Thymus (tissue), 11 donors: ENCODE measurements around the gene LRP1. TPM values are rescaled to one million over a fixed set of nuclear protein-coding genes. Genes with fewer than 3 reads are reported as not detected.

Source experiments
- DNase-seq, 9 donors: peaks; one replicate each; pipeline ENCODE4 v3.0.0-alpha.2; 2013; ENCODE audit warnings: low spot score in 9 of 9, low read depth in 6 of 9, missing footprints in 1 of 9
- H3K27ac ChIP-seq, 2 donors: one replicate each; pipeline ENCODE4 v1.5.1; 2013; ENCODE audit warnings: control low read depth in 1 of 2, low read depth in 1 of 2, low read length in 1 of 2, mild to moderate bottlenecking in 1 of 2, moderate library complexity in 1 of 2
- H3K27me3 ChIP-seq, 2 donors: one replicate each; pipeline ENCODE4 v1.5.1; 2013; ENCODE audit warnings: low read length in 1 of 2; ENCODE audit not compliant: control insufficient read depth in 2 of 2, insufficient read depth in 1 of 2
- H3K36me3 ChIP-seq, 2 donors: one replicate each; pipeline ENCODE4 v1.5.1; 2013; ENCODE audit warnings: low read length in 1 of 2, mild to moderate bottlenecking in 1 of 2, moderate library complexity in 1 of 2; ENCODE audit not compliant: control insufficient read depth in 2 of 2, insufficient read depth in 2 of 2
- H3K4me1 ChIP-seq, 2 donors: one replicate each; pipeline ENCODE4 v1.5.1; 2013; ENCODE audit warnings: low read length in 2 of 2; ENCODE audit not compliant: control insufficient read depth in 2 of 2, insufficient read depth in 2 of 2
- H3K4me3 ChIP-seq, 2 donors: one replicate each; pipeline ENCODE4 v1.5.1; 2013; ENCODE audit warnings: low read length in 2 of 2, control low read depth in 1 of 2, mild to moderate bottlenecking in 1 of 2
- H3K9me3 ChIP-seq, 2 donors: one replicate each; pipeline ENCODE4 v1.5.1; 2013; ENCODE audit warnings: low read length in 1 of 2, mild to moderate bottlenecking in 1 of 2; ENCODE audit not compliant: control insufficient read depth in 2 of 2, insufficient read depth in 1 of 2
- WGBS: extraction: QIAGEN DNeasy Blood & Tissue Kit; methylation state at CpG from one replicate; pipeline ENCODE4 v1.1.7; 2013; 5-methylcytosine and 5-hydroxymethylcytosine counted together
- polyA plus RNA-seq: library from polyadenylated mRNA; stranded (reverse); fragments of 200-250 nt; gene quantifications from one replicate; pipeline ENCODE4 v1.2.3, GENCODE V29; 2013
- total RNA-seq: library from RNA; stranded (reverse); fragments of 120-200 nt; gene quantifications from one replicate; pipeline ENCODE4 v1.2.4, GENCODE V29; 2013
- donor health status: healthy.

Gene LRP1
- total and polyA plus RNA-seq, 2 donors = 4.5 to 22.6 TPM

GRCh38 chr12:57190037-57190436 lies 61.8 kb downstream of the LRP1 start:
- Histone ChIP-seq H3K27me3 (peaks cover 0 to 2% of the 10 kb centered on the region in 2 donors), H3K4me3 (no peak overlapping the region), H3K9me3 (no peaks in the 10 kb centered on the region), H3K27ac (no peak overlapping the region), H3K4me1 (no peaks in the 10 kb centered on the region), H3K36me3 (no peaks in the 10 kb centered on the region)
- no peak for DNase-seq
- WGBS = 87% methylated on average over 6 of the region's 6 CpGs

DNA sequence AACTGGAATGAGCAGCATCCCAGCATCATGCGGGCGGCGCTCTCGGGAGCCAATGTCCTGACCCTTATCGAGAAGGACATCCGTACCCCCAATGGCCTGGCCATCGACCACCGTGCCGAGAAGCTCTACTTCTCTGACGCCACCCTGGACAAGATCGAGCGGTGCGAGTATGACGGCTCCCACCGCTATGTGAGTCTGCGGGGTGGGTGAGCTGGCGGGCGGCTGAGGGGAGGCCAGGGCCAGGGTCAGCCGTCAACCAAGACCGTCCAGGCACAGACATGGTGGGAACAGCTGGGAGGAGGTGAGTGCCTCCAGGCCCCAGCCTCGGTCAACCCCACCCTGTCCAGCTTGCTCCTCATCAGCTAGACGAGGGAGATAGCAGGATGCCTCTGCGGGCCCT lies 62.5 kb downstream of the LRP1 start:
- Histone ChIP-seq H3K4me3 (no peak overlapping the region), H3K4me1 (no peaks in the 10 kb centered on the region), H3K9me3 (no peaks in the 10 kb centered on the region), H3K27me3 (peaks cover 0 to 8% of the 10 kb centered on the region in 2 donors), H3K36me3 (no peaks in the 10 kb centered on the region), H3K27ac (no peak overlapping the region)
- no peak for DNase-seq
- 98% methylated on average over 23 of the region's 23 CpGs for WGBS

- Histone ChIP-seq H3K27ac (no peak overlapping the region), H3K4me3 (no peak overlapping the region), H3K9me3 (no peaks in the 10 kb centered on the region), H3K27me3 (peaks cover 0 to 11% of the 10 kb centered on the region in 2 donors), H3K36me3 (no peaks in the 10 kb centered on the region), H3K4me1 (no peaks in the 10 kb centered on the region)
- 97% methylated on average over 11 of the region's 11 CpGs for whole genome bisulfite sequencing
- DNase-seq = no peak
Observed at GRCh38 chr12:57191410-57191809, 63.1 kb downstream of the LRP1 start.

GRCh38 chr12:57192920-57193319 lies 64.6 kb downstream of the LRP1 start:
- no peak for DNase-seq
- WGBS = 97% methylated on average over 16 of the region's 16 CpGs
- Histone ChIP-seq H3K9me3 (no peaks in the 10 kb centered on the region), H3K27ac (no peak overlapping the region), H3K27me3 (peaks cover 0 to 11% of the 10 kb centered on the region in 2 donors), H3K4me1 (no peaks in the 10 kb centered on the region), H3K36me3 (no peaks in the 10 kb centered on the region), H3K4me3 (no peak overlapping the region)

- H3K36me3 ChIP-seq = no peaks in the 10 kb centered on the region
- DNase-seq = no peak
- WGBS = 95% methylated on average over 19 of the region's 19 CpGs
- H3K27me3 ChIP-seq = peaks cover 0 to 11% of the 10 kb centered on the region in 2 donors
- no peaks in the 10 kb centered on the region for H3K9me3 ChIP-seq
- H3K27ac ChIP-seq = no peak overlapping the region
- no peaks in the 10 kb centered on the region for H3K4me1 ChIP-seq
- H3K4me3 ChIP-seq = no peak overlapping the region
Observed at GRCh38 chr12:57193706-57194245, 65.5 kb downstream of the LRP1 start.

DNA sequence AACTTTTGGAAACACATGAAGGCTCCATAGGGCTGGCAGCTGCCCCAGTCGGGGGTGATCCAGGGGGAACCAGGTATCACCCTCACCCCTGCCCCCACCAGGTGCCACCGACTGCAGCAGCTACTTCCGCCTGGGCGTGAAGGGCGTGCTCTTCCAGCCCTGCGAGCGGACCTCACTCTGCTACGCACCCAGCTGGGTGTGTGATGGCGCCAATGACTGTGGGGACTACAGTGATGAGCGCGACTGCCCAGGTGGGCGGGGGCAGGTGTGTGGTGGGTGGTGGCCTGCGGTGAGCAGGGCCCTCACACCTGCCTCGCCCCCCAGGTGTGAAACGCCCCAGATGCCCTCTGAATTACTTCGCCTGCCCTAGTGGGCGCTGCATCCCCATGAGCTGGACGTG lies 66.0 kb downstream of the LRP1 start:
- WGBS = 94% methylated on average over 18 of the region's 18 CpGs
- Histone ChIP-seq H3K4me1 (no peaks in the 10 kb centered on the region), H3K27ac (no peak overlapping the region), H3K9me3 (no peaks in the 10 kb centered on the region), H3K36me3 (no peaks in the 10 kb centered on the region), H3K4me3 (no peak overlapping the region), H3K27me3 (peaks cover 0 to 11% of the 10 kb centered on the region in 2 donors)
- no peak for DNase-seq

- Histone ChIP-seq H3K27me3 (peaks cover 0 to 11% of the 10 kb centered on the region in 2 donors), H3K4me1 (no peaks in the 10 kb centered on the region), H3K36me3 (no peaks in the 10 kb centered on the region), H3K9me3 (no peaks in the 10 kb centered on the region), H3K4me3 (no peak overlapping the region), H3K27ac (no peak overlapping the region)
- 92% methylated on average over 19 of the region's 19 CpGs for WGBS
- no peak for DNase-seq
Observed at GRCh38 chr12:57195186-57195585, 66.9 kb downstream of the LRP1 start.

- Histone ChIP-seq H3K36me3 (no peaks in the 10 kb centered on the region), H3K4me3 (no peak overlapping the region), H3K9me3 (no peaks in the 10 kb centered on the region), H3K27ac (no peak overlapping the region), H3K4me1 (no peaks in the 10 kb centered on the region), H3K27me3 (peaks cover 0 to 11% of the 10 kb centered on the region in 2 donors)
- WGBS = 83% methylated on average over 34 of the region's 34 CpGs
- DNase-seq = no peak
Observed at GRCh38 chr12:57195611-57196371, 67.5 kb downstream of the LRP1 start.

- no peak for DNase-seq
- Histone ChIP-seq H3K9me3 (no peaks in the 10 kb centered on the region), H3K27me3 (peaks cover 0 to 11% of the 10 kb centered on the region in 2 donors), H3K4me1 (no peaks in the 10 kb centered on the region), H3K4me3 (no peak overlapping the region), H3K36me3 (no peaks in the 10 kb centered on the region), H3K27ac (no peak overlapping the region)
- WGBS = 95% methylated on average over 4 of the region's 4 CpGs
Observed at GRCh38 chr12:57196439-57196838, 68.2 kb downstream of the LRP1 start.
